Daoy (cell line): Measurements from ENCODE around the gene PPP3CA. TPM values are rescaled to one million over a fixed set of nuclear protein-coding genes. Genes with fewer than 3 reads are reported as not detected.
"Not testable (repeated sequence)": the region's sequence is repeated elsewhere in the genome, so short reads cannot be mapped to it uniquely, and the experiment has no call there.

Source experiments
- DNase-seq: peaks from one replicate; pipeline ENCODE4 v3.0.0-alpha.2; 2015; ENCODE audit warnings: low read depth
- total RNA-seq: library from RNA; depleted of rRNA; stranded (reverse); fragments of >200 nt; shearing (Covaris generic); gene quantifications from 2 replicates; pipeline ENCODE4 v1.2.3, GENCODE V29; 2014

Gene PPP3CA
- total RNA-seq, 1 experiment from 2014 or later: 10.1 TPM

DNA sequence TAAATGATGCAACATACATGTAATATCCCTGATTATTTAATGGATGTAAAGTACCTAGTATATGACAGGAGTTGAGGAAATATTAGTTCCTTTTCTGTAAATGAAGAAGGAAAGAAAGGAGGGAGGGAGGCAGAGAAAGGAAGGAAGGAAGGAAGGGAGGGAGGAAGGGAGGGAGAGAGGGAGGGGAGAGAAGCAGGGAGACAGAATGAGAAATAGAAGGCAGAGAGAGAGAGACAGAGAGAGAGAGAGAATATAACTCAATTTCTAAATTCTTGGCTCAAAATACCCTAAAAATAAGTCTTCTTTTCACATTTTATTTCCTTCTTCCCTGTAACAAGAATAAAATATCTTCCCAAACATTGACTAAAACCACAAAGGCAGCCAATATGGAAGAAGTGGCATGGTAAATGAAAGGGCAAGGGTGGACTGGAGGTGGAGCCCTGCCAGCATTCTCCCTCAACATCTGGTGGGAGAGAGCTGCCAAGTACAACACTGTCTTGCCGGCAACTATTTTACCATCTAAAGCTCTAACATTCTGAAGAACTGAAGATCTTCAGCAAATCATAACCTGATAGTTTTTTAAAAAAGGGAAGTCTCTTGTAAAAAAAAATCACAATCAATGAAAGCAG lies 245.1 kb downstream of the PPP3CA start:
- DNase-seq: peak; percentile 46

DNA sequence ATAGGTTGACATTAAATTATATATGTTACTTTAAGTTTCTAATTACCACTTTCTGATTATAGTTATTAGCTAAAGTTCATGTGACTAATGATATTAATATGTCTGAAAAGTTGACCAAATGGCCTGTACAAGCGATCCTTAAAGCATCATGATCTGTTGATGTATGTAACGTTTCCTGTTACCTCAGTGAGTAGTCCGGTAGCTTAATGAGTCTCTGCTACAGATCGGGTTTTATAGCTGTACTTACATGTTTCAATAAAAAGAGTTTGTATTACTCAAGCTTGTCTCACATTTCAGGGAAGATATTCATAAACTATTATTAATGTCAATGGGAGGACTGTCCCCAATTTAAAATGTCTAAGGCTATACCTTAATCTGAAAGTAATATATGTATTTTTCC lies 246.3 kb downstream of the PPP3CA start:
- DNase-seq: no peak

DNA sequence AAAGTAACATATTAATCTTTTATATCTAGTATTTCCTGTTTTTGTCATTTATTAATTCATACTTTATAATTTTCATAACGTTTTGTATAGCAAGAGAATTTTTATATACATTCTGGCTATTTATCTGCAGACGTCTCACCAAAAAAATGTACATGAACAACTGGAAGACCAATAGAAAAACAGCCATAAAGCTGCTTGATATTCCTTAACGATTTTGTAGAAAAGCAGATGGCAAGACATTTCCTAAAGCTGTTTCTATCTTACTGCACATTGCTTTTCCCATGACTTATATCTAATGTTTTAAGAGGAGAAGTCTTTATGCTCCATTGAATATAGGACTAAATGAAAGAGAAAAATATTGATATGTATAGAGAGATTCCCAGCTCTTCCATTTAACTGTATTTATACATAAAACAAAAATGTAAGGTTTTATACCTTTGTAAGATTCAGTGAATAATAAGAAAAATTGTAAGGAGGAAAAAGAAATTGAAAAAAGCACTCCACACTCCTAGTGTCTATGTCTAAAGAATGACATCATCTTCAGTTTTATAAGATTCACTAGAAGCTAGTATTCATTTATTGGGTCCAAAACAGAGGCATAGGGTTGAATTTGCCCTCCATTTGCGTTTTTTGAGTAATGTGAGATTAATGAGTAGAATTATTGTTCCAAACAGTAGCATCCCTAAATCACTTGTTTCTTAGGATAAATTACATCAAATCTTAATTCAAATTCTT lies 248.5 kb downstream of the PPP3CA start:
- DNase-seq: no peak

DNA sequence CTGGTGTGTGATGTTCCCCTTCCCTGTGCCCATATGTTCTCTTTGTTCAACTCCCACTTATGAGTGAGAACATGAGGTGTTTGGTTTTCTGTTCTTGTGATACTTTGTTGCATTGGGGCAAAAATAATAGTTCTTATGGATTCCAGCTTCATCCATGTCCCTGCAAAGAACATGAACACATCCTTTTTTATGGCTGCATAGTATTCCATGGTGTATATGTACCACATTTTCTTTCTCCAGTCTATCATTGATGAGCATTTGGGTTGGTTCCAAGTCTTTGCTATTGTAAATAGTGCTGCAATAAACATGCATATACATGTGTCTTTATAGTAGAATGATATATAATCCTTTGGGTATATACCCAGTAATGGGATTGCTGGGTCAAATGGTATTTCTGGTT lies 254.7 kb downstream of the PPP3CA start:
- not testable (repeated sequence) for DNase-seq

DNA sequence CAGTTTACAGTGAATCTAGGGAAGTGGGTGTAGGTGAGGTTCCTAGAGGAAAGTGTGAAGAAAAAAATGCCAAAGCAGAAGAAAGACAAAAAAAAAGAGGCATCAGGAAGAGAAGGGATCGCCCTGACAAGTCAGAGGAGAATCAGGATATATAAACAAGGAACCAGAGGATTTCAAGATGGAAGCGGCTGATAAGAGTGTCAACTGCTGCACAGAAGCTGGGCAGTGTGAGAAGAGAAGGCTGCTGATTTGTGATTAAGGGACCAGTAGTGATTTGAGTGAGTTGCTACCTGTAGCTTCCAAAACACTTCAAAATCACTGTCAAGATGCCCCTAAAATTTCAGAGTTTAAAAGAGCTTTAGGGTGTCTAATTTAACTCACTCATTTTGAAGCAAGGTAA lies 258.2 kb downstream of the PPP3CA start:
- no peak for DNase-seq

DNA sequence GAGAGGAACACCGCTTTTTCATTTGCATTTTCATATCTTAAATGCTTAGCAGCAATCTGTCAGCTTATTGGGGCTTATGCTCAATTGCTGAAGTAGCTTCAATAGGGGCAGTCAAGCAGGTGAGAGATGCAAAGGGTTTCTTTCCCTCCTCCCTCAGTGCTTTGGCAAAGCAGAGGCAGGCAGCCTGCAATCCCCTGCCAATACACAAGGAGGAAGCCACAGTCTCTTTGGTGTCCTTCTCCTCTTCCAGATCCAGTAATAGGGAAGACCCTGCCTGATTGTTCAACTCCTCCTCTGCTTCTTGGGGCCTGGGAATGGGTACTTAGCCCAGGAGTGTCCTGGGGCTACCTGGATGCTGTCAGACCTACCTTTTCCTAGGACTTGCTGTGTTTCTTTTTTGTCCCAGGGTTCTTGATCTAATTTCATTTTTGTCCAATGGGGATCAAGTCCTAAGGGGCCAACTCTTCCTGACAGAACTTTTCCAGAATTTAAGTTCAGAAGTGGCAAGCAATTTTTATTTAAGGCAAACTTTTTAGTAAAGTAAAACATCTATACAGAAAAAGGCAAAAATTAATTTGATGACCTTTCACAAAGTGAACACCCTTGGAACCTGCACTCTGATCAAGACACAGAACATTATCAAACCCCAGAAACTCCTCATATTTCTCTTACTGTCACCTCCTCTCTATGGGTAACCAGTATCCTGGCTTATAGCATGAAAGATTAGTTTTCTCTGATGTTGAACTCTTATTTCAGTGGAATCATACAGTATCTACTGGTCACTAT lies 260.3 kb downstream of the PPP3CA start:
- no peak for DNase-seq

DNA sequence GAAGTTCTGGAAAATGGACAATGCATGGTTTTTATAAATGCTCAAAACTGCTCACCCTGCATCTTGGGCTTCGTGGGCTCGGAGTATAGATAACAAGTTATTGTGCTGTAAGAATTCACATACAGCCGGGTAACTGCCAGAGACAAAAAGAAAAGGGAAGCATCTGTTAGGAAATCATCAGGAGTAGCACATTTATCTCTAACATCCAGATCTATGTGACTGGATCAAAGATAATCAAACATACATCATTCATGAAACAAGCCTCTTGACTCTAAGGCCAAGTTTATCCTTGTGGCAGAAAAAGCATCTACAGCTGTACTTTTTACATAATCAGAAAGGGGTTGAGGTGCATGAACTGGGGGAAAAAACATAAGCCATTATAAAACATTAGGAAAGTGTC lies 264.2 kb downstream of the PPP3CA start:
- no peak for DNase-seq

DNA sequence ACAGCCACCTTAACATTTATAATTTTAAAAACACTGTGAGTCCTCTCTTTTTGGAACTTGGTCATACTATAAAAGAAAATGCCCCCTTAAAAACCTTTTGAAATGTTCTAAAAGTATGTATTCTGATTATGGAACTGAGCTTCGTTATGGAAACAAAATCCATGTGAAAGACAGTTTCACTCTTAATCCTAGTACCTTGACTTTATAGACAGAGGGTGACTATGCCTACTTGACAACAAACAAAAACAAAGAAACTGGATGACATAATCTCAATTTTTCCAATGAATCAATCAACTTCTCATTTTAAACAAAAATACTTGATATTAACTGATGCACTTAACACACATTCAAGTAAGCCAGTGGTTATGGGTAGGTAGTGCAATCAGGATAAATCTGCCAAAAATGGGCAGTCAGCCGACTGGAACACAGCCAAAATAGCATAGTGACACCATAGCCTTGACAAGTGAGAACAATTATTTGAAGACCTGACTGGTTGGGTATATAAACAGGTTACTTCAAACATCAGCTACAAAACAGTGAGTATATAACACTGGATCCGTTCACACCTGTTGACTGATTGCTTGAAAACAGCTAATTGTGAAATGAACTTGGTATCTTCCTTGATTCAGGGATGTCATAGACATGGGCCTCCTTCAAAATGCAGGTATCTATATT lies 265.5 kb downstream of the PPP3CA start:
- peak; percentile 1 for DNase-seq

DNA sequence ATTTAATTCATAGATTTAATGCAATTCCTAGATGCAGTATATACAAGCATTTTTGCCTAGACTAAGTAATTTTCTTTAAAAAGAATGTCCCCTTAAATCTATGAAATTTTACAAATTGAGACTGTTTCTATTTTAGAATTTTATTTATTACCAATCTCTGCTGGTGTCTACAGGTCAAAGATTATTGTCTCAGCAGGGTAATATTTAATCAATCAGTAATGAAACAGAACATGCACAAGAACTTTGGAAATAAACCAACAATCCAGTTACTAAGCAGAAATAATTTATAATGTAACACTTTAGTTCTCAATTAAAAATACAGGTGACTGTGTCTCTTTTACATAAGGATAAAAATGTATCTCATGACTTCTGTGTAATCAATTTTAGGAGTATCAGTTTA lies 266.2 kb downstream of the PPP3CA start:
- no peak for DNase-seq

DNA sequence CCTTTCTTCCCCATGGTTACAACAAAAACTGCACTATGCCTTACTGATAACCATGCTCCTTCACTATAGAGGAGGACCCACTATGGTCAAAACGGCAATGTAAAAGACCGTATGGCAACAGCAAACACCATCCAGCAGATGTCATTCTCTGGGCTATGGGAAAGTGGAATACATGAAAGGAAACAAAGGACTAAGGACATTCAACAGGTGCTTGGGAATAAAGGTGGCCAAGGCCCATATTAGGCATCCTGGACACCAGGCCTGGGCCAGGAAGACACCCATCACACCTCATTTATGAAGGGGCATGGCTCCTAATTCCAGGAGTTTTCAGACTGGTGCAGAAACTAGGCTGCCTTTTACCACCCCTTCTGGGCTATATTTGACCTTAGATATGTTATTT lies 268.4 kb downstream of the PPP3CA start:
- no peak for DNase-seq

DNA sequence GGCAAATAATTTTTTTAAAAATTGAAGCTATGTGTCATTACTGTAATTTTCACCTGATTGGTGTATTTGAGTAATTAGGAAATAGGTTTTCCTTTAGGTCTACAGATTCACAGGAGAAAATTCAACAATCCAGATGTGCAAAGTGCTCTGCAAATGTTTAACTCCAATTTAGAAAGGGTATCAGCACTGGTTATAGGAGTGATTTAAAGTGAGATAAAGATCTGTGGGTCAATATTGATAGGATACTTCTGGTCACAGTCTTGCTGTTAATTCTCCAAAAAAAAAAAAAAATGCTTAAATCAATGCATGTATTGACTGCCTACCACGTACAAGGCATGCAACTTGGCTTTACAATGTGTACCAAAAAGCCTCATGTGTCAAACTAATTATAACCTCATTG lies 271.3 kb downstream of the PPP3CA start:
- no peak for DNase-seq

DNA sequence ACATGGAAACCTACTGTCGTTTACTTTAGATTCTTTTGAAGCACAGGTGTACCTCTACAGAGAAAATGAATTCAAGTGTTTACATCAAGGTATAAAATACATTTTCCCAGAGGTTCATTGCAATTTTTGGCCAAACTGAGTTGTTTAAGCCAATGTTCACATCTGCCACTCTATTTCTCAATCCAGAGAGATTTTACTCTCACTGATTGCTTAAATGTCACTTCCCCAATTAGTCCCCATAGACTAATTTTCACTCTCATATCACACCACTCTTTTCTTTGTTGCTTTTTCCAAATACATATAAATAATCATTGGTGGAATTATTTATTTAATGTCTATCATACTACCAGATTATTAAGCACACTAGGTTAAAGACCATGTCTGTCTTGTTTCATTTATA lies 271.8 kb downstream of the PPP3CA start:
- DNase-seq: no peak

DNA sequence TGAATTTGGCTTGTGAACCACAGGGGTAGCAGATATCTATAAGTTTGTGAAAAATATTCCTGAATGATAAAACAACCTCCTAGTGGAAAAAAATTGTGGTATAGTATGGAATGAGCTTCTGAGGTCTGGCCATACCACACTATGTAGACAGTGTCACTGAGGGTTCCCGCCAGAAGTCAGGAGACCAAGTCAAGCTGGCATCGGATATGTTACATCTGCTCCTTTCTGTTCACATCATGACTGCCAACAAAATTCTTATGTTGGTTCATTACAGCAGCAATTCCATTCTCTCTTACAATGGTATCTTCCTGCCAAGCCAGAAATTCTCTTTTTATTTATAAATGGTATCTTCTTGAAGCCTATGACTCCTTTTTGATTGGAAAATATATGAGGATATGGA lies 273.0 kb downstream of the PPP3CA start:
- DNase-seq: no peak

DNA sequence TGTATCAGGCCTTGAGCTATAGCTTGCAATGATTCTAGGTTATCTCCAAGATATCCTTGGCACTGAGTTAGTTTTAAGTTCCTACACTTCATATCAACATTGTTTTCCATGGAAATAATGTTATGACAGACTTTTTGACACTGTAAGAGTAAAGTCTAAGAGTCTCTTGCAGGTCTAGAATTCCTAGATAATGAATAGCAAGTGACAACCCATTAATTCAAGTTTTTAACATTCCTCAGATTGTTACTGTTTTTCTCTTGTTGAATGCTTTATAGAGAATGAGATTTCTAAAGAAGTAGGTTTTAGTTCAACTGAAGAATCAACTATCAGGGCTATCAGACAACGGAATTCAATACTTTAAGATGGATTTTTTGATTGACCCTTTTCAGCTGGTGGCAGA lies 276.1 kb downstream of the PPP3CA start:
- no peak for DNase-seq

DNA sequence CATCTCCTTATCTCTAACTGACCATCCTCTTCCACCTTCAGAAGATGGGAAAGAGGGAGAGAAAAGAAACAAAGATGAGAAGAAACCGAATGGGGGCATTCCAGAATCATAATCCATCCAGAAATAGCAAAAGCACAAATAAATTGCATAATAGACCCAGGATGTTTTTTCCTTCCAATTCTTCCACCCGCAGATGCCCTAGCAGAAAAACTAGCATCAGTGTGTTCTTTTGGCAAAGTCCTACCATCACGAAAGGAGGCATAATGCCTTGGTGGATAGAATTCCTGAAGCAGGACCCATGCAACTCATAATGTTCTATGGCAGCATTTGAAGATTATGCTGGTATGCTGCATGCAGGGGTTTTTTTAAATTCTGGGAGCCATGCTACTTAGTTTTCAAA lies 279.2 kb downstream of the PPP3CA start:
- DNase-seq: no peak

DNA sequence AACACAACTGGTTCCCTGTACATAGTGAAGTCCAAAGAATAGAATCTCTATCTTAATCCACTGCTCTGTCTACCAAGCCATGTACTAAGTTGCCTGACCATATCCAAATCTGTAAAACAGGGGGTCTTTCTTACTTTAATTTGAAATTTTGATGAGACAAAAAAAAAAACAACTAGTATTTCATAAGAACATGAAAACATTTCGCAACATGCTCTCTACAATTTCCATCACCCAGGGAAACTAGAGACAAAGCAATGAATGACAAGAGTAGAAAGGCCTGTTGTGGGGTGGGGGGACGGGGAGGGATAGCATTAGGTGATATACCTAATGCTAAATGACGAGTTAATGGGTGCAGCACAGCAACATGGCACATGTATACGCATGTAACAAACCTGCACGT lies 279.9 kb downstream of the PPP3CA start:
- DNase-seq: no peak

DNA sequence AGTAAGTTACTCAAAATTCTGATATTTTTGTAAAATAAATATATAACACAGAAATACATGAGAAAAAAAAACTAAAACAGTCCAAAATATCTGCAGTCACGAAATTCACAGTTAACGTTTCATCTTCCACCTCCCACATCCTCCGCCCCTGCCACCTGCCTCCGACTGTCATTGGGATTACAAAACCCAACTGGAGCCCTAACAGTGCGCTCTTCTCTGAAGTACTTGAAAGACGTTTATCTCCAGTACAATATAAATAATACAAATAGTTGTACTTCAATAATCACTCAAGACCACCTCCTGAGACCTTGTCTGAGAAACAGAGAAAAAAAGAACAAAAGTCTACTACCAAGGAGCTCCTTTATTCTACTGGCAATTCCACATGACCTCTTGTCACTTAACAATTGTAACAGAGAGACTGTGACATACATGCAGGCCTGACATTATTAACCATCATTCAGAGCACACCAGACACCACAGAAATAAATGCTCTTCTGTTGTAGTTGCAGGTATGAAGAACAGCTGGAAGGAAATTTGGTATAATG lies 280.6 kb downstream of the PPP3CA start:
- no peak for DNase-seq

DNA sequence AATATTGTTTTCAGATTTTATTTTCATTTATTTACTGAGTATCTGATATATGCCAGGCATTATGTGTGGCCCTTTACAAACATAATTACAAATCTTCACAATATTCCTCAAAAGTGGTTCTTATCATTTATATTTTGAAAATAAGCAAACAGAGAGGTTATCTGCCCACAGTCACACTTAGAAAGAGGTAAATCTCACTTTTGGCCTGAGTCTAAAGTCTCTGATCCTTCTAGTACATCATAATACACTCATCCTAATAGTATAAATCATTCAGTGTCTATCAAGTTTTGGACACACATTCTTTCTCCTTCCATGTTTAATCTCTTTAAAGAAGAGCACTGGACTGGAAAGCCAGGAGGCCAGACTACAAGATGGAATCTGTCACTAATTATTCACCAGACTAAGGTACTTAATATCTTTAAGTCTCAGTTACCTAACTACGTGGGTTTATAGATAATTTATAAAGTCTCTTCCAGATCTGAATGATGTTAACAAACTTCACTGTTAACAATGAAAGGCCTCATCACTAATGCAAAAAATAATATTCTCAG lies 281.3 kb downstream of the PPP3CA start:
- DNase-seq: no peak

DNA sequence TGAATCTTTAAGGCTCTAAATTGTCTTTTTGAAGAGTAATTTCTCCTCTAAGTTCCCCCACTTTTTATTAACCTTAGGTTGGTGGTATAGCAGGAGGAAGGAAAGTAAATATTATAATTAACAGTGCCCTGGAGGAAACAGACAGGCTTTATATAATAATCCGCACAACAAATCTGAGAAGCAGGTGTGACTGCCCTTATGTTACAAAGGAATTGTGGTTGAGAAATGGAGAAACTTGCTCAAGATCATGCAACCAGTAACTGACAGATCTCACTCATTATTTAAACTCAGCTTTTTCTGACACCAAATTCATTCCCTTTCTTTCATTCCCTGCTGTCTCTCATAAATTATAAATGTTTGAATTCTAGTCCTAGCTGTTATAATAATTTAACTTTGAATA lies 282.0 kb downstream of the PPP3CA start:
- no peak for DNase-seq

DNA sequence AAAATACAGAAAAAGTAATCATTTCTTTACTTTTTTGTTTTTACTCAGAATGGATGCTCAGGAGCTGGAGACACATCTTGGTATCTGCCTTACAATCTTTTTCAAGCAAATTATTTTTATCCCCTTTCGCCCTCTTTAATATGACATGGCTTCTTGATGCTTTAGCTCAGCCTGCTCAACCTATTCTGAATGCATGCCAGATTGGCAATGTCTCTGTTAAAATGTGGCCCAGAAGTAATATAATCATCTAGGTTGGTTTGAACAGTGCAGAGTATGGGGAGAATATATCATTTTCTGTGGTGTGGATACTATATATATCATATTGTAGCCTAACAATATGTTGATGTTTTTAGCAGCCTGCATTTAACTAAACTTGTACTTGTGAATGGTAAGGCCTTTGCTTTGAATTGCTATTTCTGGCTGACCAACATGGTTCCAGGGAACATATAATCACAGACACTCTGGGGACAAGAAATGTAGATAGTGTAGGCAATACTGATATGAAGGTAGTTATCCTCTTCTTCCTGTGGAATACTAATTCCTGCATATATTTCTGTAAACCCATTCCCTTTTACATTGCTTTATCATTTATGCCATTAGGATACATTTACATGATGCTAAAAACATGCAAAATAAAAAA lies 282.7 kb downstream of the PPP3CA start:
- no peak for DNase-seq

DNA sequence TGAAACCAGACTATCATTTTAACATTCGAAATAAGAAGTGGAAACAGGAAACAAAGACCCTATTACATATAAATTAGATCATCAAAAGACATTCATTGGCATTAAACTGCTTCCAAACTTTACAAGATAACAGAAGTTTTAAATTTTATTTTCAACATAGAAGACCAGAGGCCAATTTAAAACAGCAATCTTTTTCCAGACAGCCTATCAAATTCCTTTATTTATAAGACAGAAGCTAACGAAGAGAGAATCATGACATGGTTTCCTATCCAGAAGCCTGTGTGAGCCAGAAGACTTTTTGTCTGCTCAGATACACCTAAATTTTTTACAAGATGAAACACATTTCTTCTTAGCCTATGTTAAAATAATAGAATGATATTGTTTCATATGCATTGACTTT lies 291.9 kb downstream of the PPP3CA start:
- no peak for DNase-seq
